Measurements from ENCODE around the gene MMP17. TPM values are rescaled to one million over a fixed set of nuclear protein-coding genes. Genes with fewer than 3 reads are reported as not detected.

Gene MMP17
- polyA plus RNA-seq, 3 donors = 2.8 to 78.3 (median 3.0) TPM

GRCh38 chr12:131830914-131831571 lies 2.9 kb downstream of the MMP17 start:
- Histone ChIP-seq H3K4me3 (replicated peaks in 1 of 3; ENCODE audit: low read depth in 2 of 3, low read length in 3 of 3) (peak overlapping the region; percentile 52 to 94 (median 64)), H3K4me1 (ENCODE audit: control insufficient read depth in 1 of 2, insufficient read depth in 2 of 2, low read length in 2 of 2) (peaks cover 29 to 38% of the 10 kb centered on the region in 2 donors), H4K20me1 (ENCODE audit: insufficient read depth, low read length) (peaks cover 68% of the 10 kb centered on the region), H3K27ac (ENCODE audit: low read depth in 1 of 2, low read length in 2 of 2) (no peak overlapping the region), H3K9me3 (replicated peaks in 1 of 2; ENCODE audit: control insufficient read depth in 1 of 2, insufficient read depth in 1 of 2, low read length in 2 of 2) (no peaks in the 10 kb centered on the region), H3K4me2 (replicated peaks; ENCODE audit: extremely low read depth, low read length, poor library complexity, severe bottlenecking) (peak overlapping the region; percentile 83), H3K9ac (ENCODE audit: insufficient read depth, low read length, poor library complexity, severe bottlenecking) (peak overlapping the region; percentile 78), H3K36me3 (replicated peaks in 1 of 2; ENCODE audit: control insufficient read depth in 1 of 2, insufficient read depth in 2 of 2, low read length in 2 of 2) (peaks cover 0 to 11% of the 10 kb centered on the region in 2 donors), H2AFZ (ENCODE audit: insufficient read depth, low read depth, low read length, poor library complexity, severe bottlenecking) (peak overlapping the region; percentile 81), H3K79me2 (ENCODE audit: insufficient read depth, low read length) (peaks cover 62% of the 10 kb centered on the region), H3K27me3 (ENCODE audit: control insufficient read depth in 2 of 2, insufficient read depth in 2 of 2, low read length in 2 of 2) (peaks cover 0 to 15% of the 10 kb centered on the region in 2 donors)
- Mint-ChIP-seq H3K27ac (no peak overlapping the region), H3K4me3 (peak overlapping the region; percentile 69 to 81), H3K4me1 (peaks cover 32% of the 10 kb centered on the region), H3K36me3 (peaks cover 10 to 22% of the 10 kb centered on the region in 2 donors), H3K9me3 (peaks cover 0 to 2% (median 0%) of the 10 kb centered on the region in 7 donors), H3K27me3 (ENCODE audit: low read depth in 3 of 3) (peaks cover 2 to 35% (median 35%) of the 10 kb centered on the region in 3 donors)
- intact Hi-C loops (cut with micrococcal nuclease) = loop anchor here (10.0 kb wide), 3 partner anchors 56 to 916 kb away; no protein-coding TSS in a partner anchor
- DNase-seq = no peak
- no peak for TF ChIP-seq CTCF (IDR thresholded peaks at IDR 0.05)
- WGBS (ENCODE audit: insufficient coverage) = 4% methylated on average over 29 of the region's 33 CpGs

- TF ChIP-seq CTCF (IDR thresholded peaks at IDR 0.05) = no peak
- H3K27me3 ChIP-seq (ENCODE audit: control insufficient read depth in 2 of 2, insufficient read depth in 2 of 2, low read length in 2 of 2) = peaks cover 0 to 15% of the 10 kb centered on the region in 2 donors
- peaks cover 0 to 11% of the 10 kb centered on the region in 2 donors for H3K36me3 ChIP-seq (replicated peaks in 1 of 2; ENCODE audit: control insufficient read depth in 1 of 2, insufficient read depth in 2 of 2, low read length in 2 of 2)
- H3K9me3 Mint-ChIP-seq = peaks cover 0 to 2% (median 0%) of the 10 kb centered on the region in 7 donors
- H3K4me1 Mint-ChIP-seq = peaks cover 26% of the 10 kb centered on the region
- H3K27ac Mint-ChIP-seq = no peak overlapping the region
- peak overlapping the region; percentile 69 to 81 for H3K4me3 Mint-ChIP-seq
- intact Hi-C loops (cut with micrococcal nuclease) = loop anchor here (10.0 kb wide), 3 partner anchors 57 to 917 kb away; no protein-coding TSS in a partner anchor
- no peak overlapping the region for H3K27ac ChIP-seq (ENCODE audit: low read depth in 1 of 2, low read length in 2 of 2)
- H4K20me1 ChIP-seq (ENCODE audit: insufficient read depth, low read length) = peaks cover 72% of the 10 kb centered on the region
- H3K4me3 ChIP-seq (replicated peaks in 1 of 3; ENCODE audit: low read depth in 2 of 3, low read length in 3 of 3) = peak overlapping the region in 1 of 3 experiments; percentile 94
- H3K36me3 Mint-ChIP-seq = peaks cover 10 to 22% of the 10 kb centered on the region in 2 donors
- no peak for DNase-seq
- H3K27me3 Mint-ChIP-seq (ENCODE audit: low read depth in 3 of 3) = peaks cover 0 to 32% (median 32%) of the 10 kb centered on the region in 3 donors
- H3K9me3 ChIP-seq (replicated peaks in 1 of 2; ENCODE audit: control insufficient read depth in 1 of 2, insufficient read depth in 1 of 2, low read length in 2 of 2) = no peaks in the 10 kb centered on the region
- WGBS (ENCODE audit: insufficient coverage) = 31% methylated on average over 5 of the region's 16 CpGs
- no peak overlapping the region for H3K9ac ChIP-seq (ENCODE audit: insufficient read depth, low read length, poor library complexity, severe bottlenecking)
- H2AFZ ChIP-seq (ENCODE audit: insufficient read depth, low read depth, low read length, poor library complexity, severe bottlenecking) = no peak overlapping the region
- H3K79me2 ChIP-seq (ENCODE audit: insufficient read depth, low read length) = peaks cover 62% of the 10 kb centered on the region
- H3K4me1 ChIP-seq (ENCODE audit: control insufficient read depth in 1 of 2, insufficient read depth in 2 of 2, low read length in 2 of 2) = peaks cover 29 to 34% of the 10 kb centered on the region in 2 donors
- peak overlapping the region; percentile 83 for H3K4me2 ChIP-seq (replicated peaks; ENCODE audit: extremely low read depth, low read length, poor library complexity, severe bottlenecking)
Observed at GRCh38 chr12:131831635-131832041, 3.4 kb downstream of the MMP17 start.
